HepG2 (cell line): Measurements from ENCODE around the gene CERT1. TPM values are rescaled to one million over a fixed set of nuclear protein-coding genes. Genes with fewer than 3 reads are reported as not detected.
A peak's percentile ranks its signal among the peaks of the same experiment; 100 is the strongest.

Experiments used
- ATAC-seq: fragments of 200-7000 bp; cut with Tn5 transposase; 3 replicates; pipeline ENCODE4 v1.9.1; 2020; ENCODE audit warnings: mild to moderate bottlenecking, moderate library complexity
- BruUV-seq: library from RNA; stranded (reverse); fragments of 400-500 nt; replicated peaks from 2 replicates; lab custom pipeline; 2021; lab: Mats Ljungman, UMichigan
- CTCF ChIA-PET: fragments of 300-600 bp; formaldehyde crosslinking; extraction: SDS; loops from one replicate; lab custom pipeline; 2021; ENCODE audit warnings: low total read pairs, inconsistent platforms, low intra/inter-chr PET ratio; lab: Yijun Ruan, JAX
- POLR2A ChIA-PET: fragments of 350-600 bp; sonication (Branson Sonifier 250); formaldehyde crosslinking; loops from one replicate; lab custom pipeline; 2020; ENCODE audit warnings: antibody characterized with exemption, inconsistent platforms; lab: Yijun Ruan, JAX
- DNase-seq: peaks from one replicate; pipeline ENCODE4 v3.0.0-alpha.2; 2015; ENCODE audit warnings: low spot score
- FAIRE-seq: peaks from 3 replicates; lab custom pipeline; 2011; peaks lifted over from hg19 to GRCh38; lab: Jason Lieb, UNC
- H2AFZ ChIP-seq: one replicate; pipeline ENCODE4 v1.6.1; 2011; ENCODE audit warnings: low read length, inconsistent platforms
- H3K27ac ChIP-seq: fragments of 300-600 bp; 3 replicates; pipeline ENCODE4 v1.8.0; 2011; ENCODE audit warnings: mixed run types, mild to moderate bottlenecking, mixed read lengths, low read length, inconsistent platforms; ENCODE audit not compliant: insufficient read depth; ENCODE audit errors: extremely low read length
- H3K27me3 ChIP-seq, 2 experiments: fragments of 200-600 bp in 1 of 2; 2 replicates in 1 of 2; 3 replicates in 1 of 2; pipeline versions ENCODE4 v1.6.0 to v1.8.0; 2011; ENCODE audit warnings: low read length in 2 of 2, mild to moderate bottlenecking in 2 of 2, moderate library complexity in 2 of 2, inconsistent platforms in 1 of 2; ENCODE audit not compliant: insufficient read depth in 2 of 2, control insufficient read depth in 1 of 2
- H3K36me3 ChIP-seq, 2 experiments: fragments of 200-600 bp in 1 of 2; replicated peaks in 1 of 2; 2 replicates in 1 of 2; 3 replicates in 1 of 2; pipeline versions ENCODE4 v1.5.1 to v1.8.0; 2011; ENCODE audit warnings: low read length in 2 of 2, inconsistent platforms in 1 of 2; ENCODE audit not compliant: insufficient read depth in 2 of 2, control insufficient read depth in 1 of 2
- H3K4me1 ChIP-seq: 2 replicates; pipeline ENCODE4 v1.5.1; 2012; ENCODE audit warnings: low read length, inconsistent platforms; ENCODE audit not compliant: insufficient read depth
- H3K4me2 ChIP-seq: 2 replicates; pipeline ENCODE4 v1.6.0; 2011; ENCODE audit warnings: low read depth, low read length, inconsistent platforms
- H3K4me3 ChIP-seq, 3 experiments: fragments of 200-600 bp in 1 of 3; sonication (generic), shearing (Covaris generic) in 1 of 3; replicated peaks in 1 of 3; 2 replicates each; pipeline ENCODE4 v1.5.1; 2011 to 2016; ENCODE audit warnings: low read length in 3 of 3, inconsistent platforms in 2 of 3, low read depth in 2 of 3, mild to moderate bottlenecking in 2 of 3, control low read depth in 1 of 3, mixed read lengths in 1 of 3; ENCODE audit not compliant: insufficient read depth in 1 of 3
- H3K79me2 ChIP-seq: one replicate; pipeline ENCODE4 v1.6.1; 2011; ENCODE audit warnings: low read length, inconsistent platforms; ENCODE audit not compliant: insufficient read depth
- H3K9ac ChIP-seq: 2 replicates; pipeline ENCODE4 v1.6.0; 2011; ENCODE audit warnings: mild to moderate bottlenecking, low read depth, low read length, inconsistent platforms; ENCODE audit not compliant: insufficient read depth
- H3K9me3 ChIP-seq: 2 replicates; pipeline ENCODE4 v1.5.1; 2012; ENCODE audit warnings: mild to moderate bottlenecking, low read length
- H4K20me1 ChIP-seq: 2 replicates; pipeline ENCODE4 v1.6.0; 2011; ENCODE audit warnings: inconsistent platforms, mild to moderate bottlenecking, low read length, moderate library complexity; ENCODE audit not compliant: insufficient read depth
- DNMT1 ChIP-seq: sonication (generic); formaldehyde crosslinking; IDR thresholded peaks from 2 replicates; pipeline ENCODE4 v1.5.1; 2020; ENCODE audit warnings: mild to moderate bottlenecking, missing genetic modification reagents
- FOXA1 ChIP-seq, 2 experiments: fragments of 450-650 bp in 1 of 2; sonication (generic) in 1 of 2; formaldehyde crosslinking in 1 of 2; IDR thresholded peaks; 2 replicates each; pipeline versions ENCODE4 v1.4.0 to v1.6.1; 2016 to 2020; ENCODE audit warnings: missing genetic modification reagents in 1 of 2
- MED13 ChIP-seq: sonication (generic); formaldehyde crosslinking; IDR thresholded peaks from 2 replicates; pipeline ENCODE4 v1.5.0; 2020; ENCODE audit warnings: missing genetic modification reagents
- MIER2 ChIP-seq: IDR thresholded peaks from 2 replicates; pipeline ENCODE4 v1.6.1; 2016; ENCODE audit warnings: missing biosample characterization, missing genetic modification reagents
- TMF1 ChIP-seq: sonication (generic); formaldehyde crosslinking; IDR thresholded peaks from 2 replicates; pipeline ENCODE4 v1.8.1; 2022; ENCODE audit warnings: low read depth, missing genetic modification reagents
- WGBS: methylation state at CpG from one replicate; pipeline ENCODE4 v1.1.6; 2017; ENCODE audit warnings: low lambda C conversion rate; 5-methylcytosine and 5-hydroxymethylcytosine counted together
- in situ Hi-C: cut with HindIII; loops from 2 replicates; pipeline ENCODE4 v1.10.0; 2017; ENCODE audit warnings: low pct_unique_long_range_greater_than_20kb; ENCODE audit not compliant: extremely low pct_ligation_motif_present
- intact Hi-C: fragments of 100-400 bp; cut with micrococcal nuclease; formaldehyde crosslinking; loops from one replicate; pipeline ENCODE4 v1.10.0; 2022; ENCODE audit not compliant: unreplicated experiment
- polyA plus RNA-seq, 8 experiments: library from polyadenylated mRNA; depleted of rRNA in 3 of 8; stranded (reverse) in 7 of 8; unstranded in 1 of 8; fragments of >200 nt; fragmentation: Illumina TruSeq in 4 of 8; extraction: Trizol in 4 of 8; gene quantifications; 2 replicates each; pipeline versions ENCODE4 v1.2.1 to v1.2.3, GENCODE V29; 2011 to 2016; ENCODE audit warnings: low read depth in 4 of 8, missing spikeins in 1 of 8, mixed read lengths in 1 of 8; ENCODE audit not compliant: insufficient read depth in 1 of 8
- total RNA-seq, 5 experiments: library from RNA; depleted of rRNA; stranded (reverse); fragments of >200 nt; fragmentation: Illumina TruSeq; extraction: Trizol; gene quantifications; 2 replicates each; pipeline ENCODE4 v1.2.3, GENCODE V29; 2016; ENCODE audit warnings: low read depth in 1 of 5
- TF ChIP-seq, protein P1 (sequence below), 2 experiments: IDR thresholded peaks; 2 replicates each; pipeline ENCODE4 v1.6.1; 2011 to 2012; ENCODE audit warnings: low read length in 2 of 2, borderline replicate concordance in 1 of 2, low read depth in 1 of 2, mild to moderate bottlenecking in 1 of 2, moderate library complexity in 1 of 2

Gene CERT1
- total and polyA plus RNA-seq, 2 of the 13 experiments (the other 11 are each of a cell fraction or from before 2014, with no cell fraction given): 8.2 to 12.7 TPM

DNA sequence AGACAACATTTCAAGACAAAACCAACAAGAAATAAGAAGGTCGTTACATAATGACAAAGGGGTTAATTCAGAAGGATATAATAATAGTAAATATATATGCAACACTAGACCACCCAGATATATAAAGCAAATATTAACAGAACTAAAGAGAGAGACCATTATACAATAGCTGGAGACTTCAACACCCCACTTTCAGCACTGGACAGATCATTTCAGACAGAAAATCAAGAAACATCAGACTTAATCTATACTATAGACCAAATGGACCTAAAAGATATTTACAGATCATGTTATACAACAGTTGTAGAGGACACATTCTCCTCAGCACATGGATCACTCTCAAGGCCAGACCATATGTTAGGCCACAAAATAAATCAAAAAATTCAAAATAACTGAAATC is 26.8 kb downstream of the CERT1 start:
- Histone ChIP-seq H3K4me3 (no peak overlapping the region), H3K4me1 (no peaks in the 10 kb centered on the region), H3K27ac (no peak overlapping the region), H3K9ac (no peak overlapping the region), H3K36me3 (no peaks in the 10 kb centered on the region), H3K27me3 (no peaks in the 10 kb centered on the region), H3K9me3 (no peaks in the 10 kb centered on the region), H4K20me1 (peaks cover 11% of the 10 kb centered on the region), H2AFZ (no peak overlapping the region), H3K4me2 (no peak overlapping the region), H3K79me2 (peaks cover 50% of the 10 kb centered on the region)
- no peak for FAIRE-seq
- CTCF ChIA-PET: no interaction called here
- POLR2A ChIA-PET: interaction anchor here (0.7 kb wide), 1 partner anchor 230 kb away, joined by 3 read pairs; no protein-coding TSS in a partner anchor
- TF ChIP-seq MIER2 (CRISPR knock-in tag) (0 out of 2 replicates have a peak, but pooled peaks have one; percentile 19), DNMT1 (no peak), MED13 (CRISPR knock-in tag) (no peak)
- TF ChIP-seq, protein P1, sequence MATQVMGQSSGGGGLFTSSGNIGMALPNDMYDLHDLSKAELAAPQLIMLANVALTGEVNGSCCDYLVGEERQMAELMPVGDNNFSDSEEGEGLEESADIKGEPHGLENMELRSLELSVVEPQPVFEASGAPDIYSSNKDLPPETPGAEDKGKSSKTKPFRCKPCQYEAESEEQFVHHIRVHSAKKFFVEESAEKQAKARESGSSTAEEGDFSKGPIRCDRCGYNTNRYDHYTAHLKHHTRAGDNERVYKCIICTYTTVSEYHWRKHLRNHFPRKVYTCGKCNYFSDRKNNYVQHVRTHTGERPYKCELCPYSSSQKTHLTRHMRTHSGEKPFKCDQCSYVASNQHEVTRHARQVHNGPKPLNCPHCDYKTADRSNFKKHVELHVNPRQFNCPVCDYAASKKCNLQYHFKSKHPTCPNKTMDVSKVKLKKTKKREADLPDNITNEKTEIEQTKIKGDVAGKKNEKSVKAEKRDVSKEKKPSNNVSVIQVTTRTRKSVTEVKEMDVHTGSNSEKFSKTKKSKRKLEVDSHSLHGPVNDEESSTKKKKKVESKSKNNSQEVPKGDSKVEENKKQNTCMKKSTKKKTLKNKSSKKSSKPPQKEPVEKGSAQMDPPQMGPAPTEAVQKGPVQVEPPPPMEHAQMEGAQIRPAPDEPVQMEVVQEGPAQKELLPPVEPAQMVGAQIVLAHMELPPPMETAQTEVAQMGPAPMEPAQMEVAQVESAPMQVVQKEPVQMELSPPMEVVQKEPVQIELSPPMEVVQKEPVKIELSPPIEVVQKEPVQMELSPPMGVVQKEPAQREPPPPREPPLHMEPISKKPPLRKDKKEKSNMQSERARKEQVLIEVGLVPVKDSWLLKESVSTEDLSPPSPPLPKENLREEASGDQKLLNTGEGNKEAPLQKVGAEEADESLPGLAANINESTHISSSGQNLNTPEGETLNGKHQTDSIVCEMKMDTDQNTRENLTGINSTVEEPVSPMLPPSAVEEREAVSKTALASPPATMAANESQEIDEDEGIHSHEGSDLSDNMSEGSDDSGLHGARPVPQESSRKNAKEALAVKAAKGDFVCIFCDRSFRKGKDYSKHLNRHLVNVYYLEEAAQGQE (IDR thresholded peaks at IDR 0.05; ENCODE audit: borderline replicate concordance in 1 of 2, low read depth in 1 of 2, low read length in 2 of 2): peak in 1 of 2 experiments; percentile 84; a peak in 2 of 4 replicates
- intact Hi-C loops (no loop called here), in situ Hi-C loops (no loop called here)
- ATAC-seq: no peak
- 97% methylated on average over 1 of the region's 1 CpG for WGBS
- BruUV-seq: no TSS peak
- no peak for DNase-seq

DNA sequence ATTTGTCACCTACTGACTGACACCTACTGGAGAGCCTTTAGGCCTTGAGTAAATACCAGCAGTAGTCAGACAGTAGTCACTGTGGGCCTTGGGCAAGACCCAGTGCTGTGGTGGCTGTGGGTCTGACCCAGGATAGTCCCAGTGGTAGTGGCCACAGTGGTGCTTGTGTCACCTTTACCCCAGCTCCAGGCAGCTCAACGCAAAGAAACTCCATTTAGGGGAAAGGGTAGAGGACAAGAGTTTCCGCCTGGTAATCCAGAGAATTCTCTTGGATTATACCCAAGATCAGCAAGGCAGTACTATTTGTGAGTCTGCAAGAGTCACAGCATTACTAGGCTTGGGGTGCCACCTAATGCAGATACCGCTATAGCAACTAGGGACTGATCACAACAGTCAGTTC is 28.9 kb downstream of the CERT1 start:
- Histone ChIP-seq H2AFZ (no peak overlapping the region), H3K27ac (no peak overlapping the region), H3K9ac (no peak overlapping the region), H3K79me2 (peaks cover 49% of the 10 kb centered on the region), H3K4me1 (no peaks in the 10 kb centered on the region), H3K9me3 (no peaks in the 10 kb centered on the region), H3K4me3 (no peak overlapping the region), H3K4me2 (no peak overlapping the region), H3K27me3 (no peaks in the 10 kb centered on the region), H4K20me1 (peaks cover 11% of the 10 kb centered on the region), H3K36me3 (no peaks in the 10 kb centered on the region; a peak in 1 of 5 replicates)
- peak; percentile 43; the same call in 2 of the 3 replicates for ATAC-seq
- POLR2A ChIA-PET: no interaction called here
- CTCF ChIA-PET: no interaction called here
- intact Hi-C loops: no loop called here
- no peak for FAIRE-seq
- 94% methylated on average over 3 of the region's 3 CpGs for WGBS
- no TSS peak for BruUV-seq
- TF ChIP-seq FOXA1 (IDR thresholded peaks at IDR 0.05) (no peak), FOXA1 (CRISPR knock-in tag; IDR thresholded peaks at IDR 0.05) (peak; percentile 23; the same call in 1 of the 2 replicates), TMF1 (no peak)
- in situ Hi-C loops: no loop called here
- no peak for DNase-seq
